Stimulated activated CD8-positive, alpha-beta memory T cell treated with anti-CD3 and anti-CD28 coated beads, Interleukin-4, amount 100 ng/mL, for 4 hours (primary cell): Measurements from ENCODE around the gene KCNK4.

Experiments
- DNase-seq, 2 donors: peaks; one replicate each; pipeline ENCODE4 v3.0.0-alpha.2; 2020; ENCODE audit warnings: low read depth in 2 of 2, low spot score in 1 of 2

The KCNK4 gene

GRCh38 chr11:64343767-64344559 is 52.9 kb downstream of the KCNK4 start:
- DNase-seq, result no peak

- DNase-seq, result no peak
These were observed 53.7 kb downstream of the KCNK4 start for GRCh38 chr11:64344787-64345186.

GRCh38 chr11:64347193-64347867 is 56.2 kb downstream of the KCNK4 start:
- DNase-seq, result no peak

- no peak for DNase-seq
These were observed 57.4 kb downstream of the KCNK4 start for GRCh38 chr11:64348383-64349024.

GRCh38 chr11:64349025-64349387 is 57.9 kb downstream of the KCNK4 start:
- no peak for DNase-seq

GRCh38 chr11:64349404-64349803 is 58.3 kb downstream of the KCNK4 start:
- DNase-seq, result no peak
